Activated CD4-positive, CD25-positive, alpha-beta regulatory T cell treated with anti-CD3 and anti-CD28 coated beads, Interleukin-2, amount 50 U/mL, for 24 hours (primary cell): ENCODE measurements around the gene PCK2.

ENCODE experiments used
- ATAC-seq, 2 donors: fragments of 150-1000 bp; cut with Tn5 transposase; one replicate each; pipeline ENCODE4 v1.10.0; 2021; ENCODE audit warnings: mild to moderate bottlenecking in 1 of 2, moderate library complexity in 1 of 2

Gene PCK2

GRCh38 chr14:24121210-24121609 lies 27.1 kb downstream of the PCK2 start:
- ATAC-seq = no peak

DNA sequence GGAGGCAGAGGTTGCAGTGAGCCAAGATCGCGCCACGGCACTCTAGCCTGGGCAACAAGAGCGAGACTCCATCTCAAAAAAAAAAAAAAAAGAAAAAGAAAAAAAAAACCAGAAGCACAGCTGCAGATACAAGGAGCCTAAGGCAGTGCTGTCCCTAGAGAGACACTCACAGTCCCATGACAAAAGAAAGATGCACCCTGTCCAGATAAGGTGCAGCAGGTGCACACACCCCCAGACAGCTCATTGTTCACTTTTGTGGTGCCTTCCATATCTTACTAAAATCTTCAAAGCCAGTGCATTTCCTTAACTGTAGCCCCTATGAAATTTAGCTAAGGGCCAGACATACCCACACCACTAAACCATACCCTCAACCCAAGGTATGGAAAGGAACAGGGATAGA lies 28.3 kb downstream of the PCK2 start:
- no peak for ATAC-seq

- ATAC-seq = no peak
Measured at GRCh38 chr14:24122898-24123297, 28.8 kb downstream of the PCK2 start.

DNA sequence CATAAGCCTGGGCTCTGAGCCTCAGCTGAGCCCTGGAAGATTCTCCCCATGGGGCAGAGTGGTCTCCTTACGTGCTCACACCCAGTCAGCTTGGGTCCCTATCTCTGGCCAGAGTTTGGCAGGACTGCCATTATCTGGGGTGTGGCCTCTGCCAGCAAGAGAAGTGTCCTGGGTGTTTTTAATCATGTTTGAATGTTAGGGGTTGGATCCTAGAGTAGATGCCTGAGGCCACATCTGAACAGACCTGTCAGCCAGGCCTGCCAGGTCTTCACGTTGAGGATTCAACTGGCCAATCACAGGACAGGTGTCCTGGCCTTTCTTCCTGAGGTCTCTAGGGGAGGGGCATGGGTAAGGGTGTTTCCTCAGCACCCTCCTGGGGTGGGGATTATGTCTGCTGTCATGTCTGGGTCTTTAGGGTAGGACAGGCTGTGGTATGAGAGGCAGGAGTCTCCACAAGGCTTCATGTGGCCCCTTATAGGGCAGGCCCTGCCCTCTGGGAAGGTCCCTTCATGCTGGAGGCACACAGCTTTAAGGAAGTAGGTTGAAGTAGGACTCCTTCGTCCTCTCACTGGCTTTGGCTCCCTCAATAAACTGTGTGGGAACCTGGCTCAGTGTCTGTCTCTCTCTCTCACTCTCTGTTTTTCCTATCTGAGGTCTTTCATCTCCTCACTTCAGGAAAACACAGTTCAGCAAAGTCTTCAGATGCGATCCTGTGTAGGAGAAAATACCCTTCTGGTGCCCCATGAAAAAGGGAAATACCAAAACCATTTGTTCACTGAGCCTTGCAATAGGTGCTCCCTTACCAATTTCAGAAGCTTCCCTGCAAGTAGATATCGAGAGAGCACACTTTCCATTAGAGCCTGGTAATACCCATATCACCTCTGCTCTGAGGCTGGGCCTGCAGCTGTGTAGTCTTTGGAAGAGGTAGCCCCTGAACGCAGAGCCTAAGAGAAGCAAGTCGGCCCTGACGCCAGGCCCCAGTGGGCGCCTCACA lies 29.6 kb downstream of the PCK2 start:
- ATAC-seq = peak; percentile 64 to 76

- no peak for ATAC-seq
Measured at GRCh38 chr14:24126939-24127338, 32.8 kb downstream of the PCK2 start.

GRCh38 chr14:24127673-24128072 lies 33.6 kb downstream of the PCK2 start:
- ATAC-seq = no peak

GRCh38 chr14:24129410-24129998 lies 35.4 kb downstream of the PCK2 start:
- ATAC-seq = no peak

GRCh38 chr14:24130380-24130716 lies 36.2 kb downstream of the PCK2 start, which contains the start of gene FITM1:
TSS of gene FITM1 (plus strand) at chr14:24130659. CDS start at chr14:24131564, 905 bp downstream.
- ATAC-seq = no peak

DNA sequence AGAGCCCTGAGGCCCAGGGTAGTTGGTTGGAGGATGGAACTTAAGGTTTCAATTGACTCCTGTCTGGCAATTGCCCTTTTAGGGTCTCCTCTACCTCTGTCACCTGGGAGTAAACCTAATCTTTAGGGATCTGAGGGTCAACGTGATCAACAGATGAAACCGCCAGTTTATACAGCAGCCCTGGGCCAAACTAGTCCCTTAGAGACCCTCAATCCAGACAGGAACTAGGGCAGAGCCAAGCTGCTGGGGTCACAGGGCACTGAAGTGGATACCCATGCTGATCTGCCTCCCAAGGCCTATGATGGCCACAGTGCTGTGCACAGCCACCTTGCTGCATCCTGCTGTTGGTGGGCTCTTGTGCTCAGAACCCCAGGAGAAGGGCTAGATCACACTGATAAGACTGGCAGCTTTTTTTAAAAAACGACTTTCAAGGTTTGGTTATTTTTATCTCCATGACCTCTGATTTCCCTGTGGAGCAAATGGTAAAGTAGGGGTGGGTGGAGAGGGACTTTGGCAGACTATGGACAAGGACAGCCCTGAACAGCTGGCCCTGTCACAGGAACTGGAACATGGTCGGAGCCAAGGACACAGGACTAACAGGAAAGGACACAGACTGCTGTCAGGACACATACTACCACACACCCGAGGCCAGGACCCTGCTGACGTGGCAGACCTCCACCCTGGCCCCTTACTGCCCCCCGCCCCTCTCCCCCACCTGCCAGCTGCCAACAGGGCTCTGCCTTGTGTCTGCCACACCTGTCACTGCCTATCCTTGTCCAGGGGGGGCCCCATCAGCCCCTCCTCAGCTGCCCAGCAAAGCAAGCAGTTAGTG lies 36.8 kb downstream of the PCK2 start:
- ATAC-seq = no peak

DNA sequence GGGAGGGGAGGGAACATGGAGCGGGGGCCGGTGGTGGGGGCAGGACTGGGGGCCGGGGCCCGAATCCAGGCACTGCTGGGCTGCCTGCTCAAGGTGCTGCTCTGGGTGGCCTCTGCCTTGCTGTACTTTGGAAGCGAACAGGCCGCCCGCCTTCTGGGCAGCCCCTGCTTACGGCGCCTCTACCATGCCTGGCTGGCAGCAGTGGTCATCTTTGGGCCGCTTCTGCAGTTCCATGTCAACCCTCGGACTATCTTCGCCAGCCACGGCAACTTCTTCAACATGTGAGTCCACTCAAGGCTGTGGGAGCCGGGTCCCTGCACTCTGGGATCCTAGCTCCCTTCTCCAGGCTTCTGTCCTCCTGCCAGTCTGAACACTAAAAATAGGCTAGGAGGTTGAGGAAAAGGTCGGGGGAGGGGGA lies 37.4 kb downstream of the PCK2 start:
- ATAC-seq = no peak

GRCh38 chr14:24132061-24132685 lies 38.1 kb downstream of the PCK2 start:
- ATAC-seq = no peak

GRCh38 chr14:24132976-24133375 lies 38.9 kb downstream of the PCK2 start:
- ATAC-seq = no peak

DNA sequence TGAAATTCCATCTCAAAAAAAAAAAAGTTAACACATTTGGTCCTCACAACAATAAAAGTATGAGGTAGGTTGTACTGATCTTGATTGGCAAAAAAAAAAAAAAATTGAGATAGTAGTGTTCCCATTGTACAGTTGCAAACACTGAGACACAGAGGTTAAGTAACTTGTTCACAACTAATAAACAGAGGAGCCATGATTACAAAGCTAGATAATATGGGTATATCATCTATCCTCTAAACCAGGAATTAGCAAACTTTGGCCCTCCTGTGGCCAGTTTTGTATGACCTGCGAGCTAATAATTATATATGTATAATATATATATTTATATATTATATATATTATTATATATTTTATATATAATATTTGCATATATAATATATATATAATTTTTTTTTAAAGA lies 39.6 kb downstream of the PCK2 start:
- no peak for ATAC-seq

DNA sequence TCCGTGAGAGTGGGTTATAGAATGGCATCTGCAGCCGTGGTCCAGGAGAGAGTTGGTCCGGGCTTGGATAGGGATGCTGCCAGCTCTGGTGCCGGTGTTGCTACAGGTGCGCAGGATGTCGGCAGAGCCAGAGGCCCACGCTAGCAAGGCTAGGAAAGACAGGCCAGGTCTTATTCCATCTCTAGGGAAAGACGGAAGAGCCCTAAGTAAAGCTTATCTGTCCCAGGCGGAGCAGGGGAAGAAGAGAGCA lies 41.4 kb downstream of the PCK2 start:
- no peak for ATAC-seq

DNA sequence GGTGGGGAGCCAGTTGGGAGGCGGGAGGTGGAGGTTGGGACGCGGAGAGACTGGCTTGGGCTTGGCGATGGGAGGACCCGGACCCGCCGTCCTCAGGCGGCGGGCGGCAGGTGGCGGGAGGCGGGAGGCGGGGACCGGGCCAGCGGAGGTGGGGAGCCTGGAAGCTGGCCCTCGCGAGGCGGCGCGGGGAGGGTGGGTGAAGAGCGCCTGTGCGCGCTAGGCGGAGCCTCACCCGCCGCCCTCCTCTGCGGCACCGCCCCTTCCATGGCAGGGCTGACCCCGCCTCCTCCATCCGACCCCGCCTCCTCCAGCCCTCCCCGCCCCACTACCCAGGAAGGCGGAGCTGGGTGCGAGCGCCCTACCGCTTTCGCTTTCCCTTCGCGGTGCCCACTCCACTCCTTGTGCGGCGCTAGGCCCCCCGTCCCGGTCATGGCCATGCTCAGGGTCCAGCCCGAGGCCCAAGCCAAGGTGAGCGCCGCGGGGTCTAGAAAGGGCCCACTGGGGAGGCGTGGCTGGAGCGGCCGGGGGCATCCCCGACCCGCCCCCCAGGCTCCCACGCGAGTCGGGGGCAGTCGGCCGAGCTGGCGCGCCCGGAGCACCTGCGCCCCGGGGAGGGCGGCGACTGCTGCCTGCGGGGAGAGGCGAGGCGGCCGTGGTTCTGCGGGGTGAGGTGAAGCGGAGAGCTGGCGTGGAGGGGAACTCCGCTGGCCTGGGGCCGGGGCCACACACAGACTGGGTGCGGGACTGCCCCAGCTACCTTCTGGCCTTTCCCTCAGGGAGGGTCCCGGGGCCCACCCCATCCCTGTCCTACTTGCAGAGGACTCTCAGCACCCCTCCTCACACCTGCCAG lies 41.9 kb downstream of the PCK2 start, which contains the start of gene PSME1:
PSME1 (plus strand) TSS at position 361 of the 850 bp plus-strand sequence; CDS start at position 430, 69 bp downstream.
- peak; percentile 89 for ATAC-seq

DNA sequence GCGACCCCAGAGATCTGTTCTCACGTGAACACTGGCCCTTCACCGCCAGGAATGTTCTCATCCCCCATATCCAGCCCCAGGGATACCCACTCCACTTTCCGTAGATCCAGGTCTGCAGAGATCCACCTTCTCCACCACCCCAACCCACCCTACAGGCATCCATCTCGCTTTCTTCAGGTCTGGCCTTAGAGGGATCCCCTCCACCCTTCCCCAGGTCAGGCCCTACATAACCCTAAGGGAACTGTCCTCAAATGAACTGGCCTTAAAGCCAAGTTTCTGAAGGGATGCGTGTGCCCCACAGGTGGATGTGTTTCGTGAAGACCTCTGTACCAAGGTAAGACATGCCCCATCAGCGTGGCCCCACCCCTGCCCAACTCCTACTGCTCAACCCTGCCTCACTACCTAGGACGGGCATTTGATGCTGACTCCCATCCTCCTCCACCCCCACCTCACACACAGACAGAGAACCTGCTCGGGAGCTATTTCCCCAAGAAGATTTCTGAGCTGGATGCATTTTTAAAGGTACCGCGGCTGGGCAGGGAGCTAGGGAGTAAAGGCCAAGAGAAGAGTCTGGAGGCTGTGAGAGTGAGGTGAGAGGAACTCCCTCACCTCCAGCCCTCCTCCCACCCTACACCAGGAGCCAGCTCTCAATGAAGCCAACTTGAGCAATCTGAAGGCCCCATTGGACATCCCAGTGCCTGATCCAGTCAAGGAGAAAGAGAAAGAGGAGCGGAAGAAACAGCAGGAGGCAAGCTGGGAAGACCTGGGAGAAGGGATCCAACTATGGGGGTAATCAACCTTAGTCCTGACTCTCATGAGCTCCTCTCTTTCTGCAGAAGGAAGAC lies 42.8 kb downstream of the PCK2 start:
- ATAC-seq = no peak

DNA sequence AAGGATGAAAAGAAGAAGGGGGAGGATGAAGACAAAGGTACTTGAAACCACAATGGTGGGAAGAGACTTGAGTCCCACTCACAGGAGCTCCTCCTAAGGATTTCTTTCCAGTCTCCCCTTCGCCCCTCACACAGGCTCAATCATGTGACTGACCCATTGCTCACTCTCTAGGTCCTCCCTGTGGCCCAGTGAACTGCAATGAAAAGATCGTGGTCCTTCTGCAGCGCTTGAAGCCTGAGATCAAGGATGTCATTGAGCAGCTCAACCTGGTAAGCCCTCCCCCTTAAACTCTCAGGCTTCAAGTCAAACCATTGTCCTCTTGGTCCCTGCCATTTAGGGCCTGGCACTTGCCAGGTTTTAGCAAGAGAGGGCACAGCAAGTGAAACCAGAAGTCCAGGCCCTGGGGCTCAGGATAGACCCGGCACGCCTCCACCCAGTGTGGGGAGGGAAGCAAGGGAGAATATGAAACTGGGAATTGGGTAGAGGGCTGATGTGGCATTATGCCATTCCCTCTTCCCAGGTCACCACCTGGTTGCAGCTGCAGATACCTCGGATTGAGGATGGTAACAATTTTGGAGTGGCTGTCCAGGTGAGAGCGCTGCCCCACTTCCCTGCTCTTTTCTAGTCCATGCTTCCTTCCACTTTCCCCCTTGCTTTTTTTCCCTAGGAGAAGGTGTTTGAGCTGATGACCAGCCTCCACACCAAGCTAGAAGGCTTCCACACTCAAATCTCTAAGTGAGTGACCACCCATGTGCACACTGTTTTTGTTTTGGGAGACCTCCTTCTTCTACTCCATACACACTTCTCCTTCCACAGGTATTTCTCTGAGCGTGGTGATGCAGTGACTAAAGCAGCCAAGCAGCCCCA lies 43.7 kb downstream of the PCK2 start:
- no peak for ATAC-seq

DNA sequence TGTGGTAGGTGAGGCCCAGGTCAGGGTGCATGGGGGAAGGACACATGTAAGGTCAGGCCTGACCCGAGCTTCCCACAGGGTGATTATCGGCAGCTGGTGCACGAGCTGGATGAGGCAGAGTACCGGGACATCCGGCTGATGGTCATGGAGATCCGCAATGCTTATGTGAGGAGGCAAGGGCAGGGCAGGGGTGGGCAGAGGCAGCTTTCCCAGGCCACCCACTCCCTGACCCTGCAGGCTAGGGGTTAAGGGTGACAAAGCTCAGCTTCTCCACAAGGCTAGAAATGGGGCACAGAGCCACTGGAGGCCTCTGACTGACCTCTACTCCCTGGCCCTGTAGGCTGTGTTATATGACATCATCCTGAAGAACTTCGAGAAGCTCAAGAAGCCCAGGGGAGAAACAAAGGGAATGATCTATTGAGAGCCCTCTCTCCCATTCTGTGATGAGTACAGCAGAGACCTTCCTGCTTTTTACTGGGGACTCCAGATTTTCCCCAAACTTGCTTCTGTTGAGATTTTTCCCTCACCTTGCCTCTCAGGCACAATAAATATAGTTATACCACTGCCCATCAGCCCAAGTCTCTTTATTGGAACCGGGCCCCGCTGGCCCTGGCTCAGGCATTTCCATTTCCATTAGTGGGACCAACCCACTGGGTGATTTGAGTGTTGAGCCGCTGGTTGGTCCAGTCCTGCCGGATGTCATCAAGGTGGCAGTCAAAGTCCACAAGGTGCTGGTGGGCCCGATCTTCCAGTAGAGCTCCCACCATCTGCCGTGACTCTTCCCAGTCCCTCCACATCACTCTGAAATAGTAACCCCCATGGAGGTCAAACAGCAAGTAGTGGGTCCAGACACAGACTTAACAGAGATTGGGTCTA lies 44.5 kb downstream of the PCK2 start:
- ATAC-seq = no peak
